ENCODE data around the gene SIX4.

DNA sequence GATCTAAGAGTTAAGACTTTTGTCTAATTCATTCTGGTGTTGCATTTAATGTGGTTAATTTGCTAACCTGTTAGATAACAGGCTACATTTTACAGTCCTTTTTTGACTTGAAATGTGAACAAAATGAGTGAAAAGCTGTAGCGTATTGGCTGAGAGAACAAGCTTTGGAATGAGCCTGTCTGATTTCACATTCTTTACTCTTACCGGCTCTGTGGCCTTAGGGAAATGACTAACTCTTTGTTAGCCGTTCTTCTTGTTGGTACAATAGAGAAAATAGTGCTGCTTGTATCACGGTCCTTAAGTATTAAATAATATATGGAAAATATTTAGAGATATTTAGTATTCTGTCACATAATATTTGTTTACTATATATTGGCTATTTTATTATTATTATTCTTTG is 12.3 kb upstream of the SIX4 start:
- TF ChIP-seq, protein P1, sequence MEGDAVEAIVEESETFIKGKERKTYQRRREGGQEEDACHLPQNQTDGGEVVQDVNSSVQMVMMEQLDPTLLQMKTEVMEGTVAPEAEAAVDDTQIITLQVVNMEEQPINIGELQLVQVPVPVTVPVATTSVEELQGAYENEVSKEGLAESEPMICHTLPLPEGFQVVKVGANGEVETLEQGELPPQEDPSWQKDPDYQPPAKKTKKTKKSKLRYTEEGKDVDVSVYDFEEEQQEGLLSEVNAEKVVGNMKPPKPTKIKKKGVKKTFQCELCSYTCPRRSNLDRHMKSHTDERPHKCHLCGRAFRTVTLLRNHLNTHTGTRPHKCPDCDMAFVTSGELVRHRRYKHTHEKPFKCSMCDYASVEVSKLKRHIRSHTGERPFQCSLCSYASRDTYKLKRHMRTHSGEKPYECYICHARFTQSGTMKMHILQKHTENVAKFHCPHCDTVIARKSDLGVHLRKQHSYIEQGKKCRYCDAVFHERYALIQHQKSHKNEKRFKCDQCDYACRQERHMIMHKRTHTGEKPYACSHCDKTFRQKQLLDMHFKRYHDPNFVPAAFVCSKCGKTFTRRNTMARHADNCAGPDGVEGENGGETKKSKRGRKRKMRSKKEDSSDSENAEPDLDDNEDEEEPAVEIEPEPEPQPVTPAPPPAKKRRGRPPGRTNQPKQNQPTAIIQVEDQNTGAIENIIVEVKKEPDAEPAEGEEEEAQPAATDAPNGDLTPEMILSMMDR (IDR thresholded peaks at IDR 0.05) = no peak
- no peak for TF ChIP-seq POLR2A (IDR thresholded peaks at IDR 0.05)
